H9 (cell line): ENCODE measurements around the gene TJP2. TPM values are rescaled to one million over a fixed set of nuclear protein-coding genes. Genes with fewer than 3 reads are reported as not detected.

ENCODE experiments used
- DNase-seq: peaks from one replicate; pipeline ENCODE4 v3.0.0-alpha.2; 2017
- H2AFZ ChIP-seq: one replicate; pipeline ENCODE4 v1.6.1; 2013; ENCODE audit warnings: mild to moderate bottlenecking, low read length, control low read depth, moderate library complexity
- H2AK5ac ChIP-seq: 2 replicates; pipeline ENCODE4 v1.6.1; 2013; ENCODE audit warnings: low read length, control low read depth, mixed read lengths; ENCODE audit not compliant: insufficient read length
- H2BK120ac ChIP-seq: one replicate; pipeline ENCODE4 v1.6.1; 2013; ENCODE audit warnings: low read depth, mild to moderate bottlenecking, low read length, control low read depth, inconsistent platforms; ENCODE audit not compliant: poor library complexity, severe bottlenecking
- H2BK12ac ChIP-seq: 2 replicates; pipeline ENCODE4 v1.6.1; 2013; ENCODE audit warnings: low read length, control low read depth, mixed read lengths, low read depth; ENCODE audit not compliant: insufficient read length
- H2BK15ac ChIP-seq: 2 replicates; pipeline ENCODE4 v1.6.1; 2013; ENCODE audit warnings: low read depth, low read length, control low read depth
- H2BK20ac ChIP-seq: one replicate; pipeline ENCODE4 v1.6.1; 2013; ENCODE audit warnings: low read depth, mild to moderate bottlenecking, low read length, control low read depth, inconsistent platforms; ENCODE audit not compliant: poor library complexity, severe bottlenecking
- H2BK5ac ChIP-seq: 2 replicates; pipeline ENCODE4 v1.6.1; 2013; ENCODE audit warnings: low read length, control low read depth, mixed read lengths; ENCODE audit not compliant: insufficient read length
- H3K14ac ChIP-seq: 2 replicates; pipeline ENCODE4 v1.6.1; 2013; ENCODE audit warnings: low read length, control low read depth; ENCODE audit not compliant: insufficient read depth
- H3K18ac ChIP-seq: 2 replicates; pipeline ENCODE4 v1.6.1; 2013; ENCODE audit warnings: low read depth, mild to moderate bottlenecking, mixed read lengths, low read length, control low read depth; ENCODE audit not compliant: insufficient read length
- H3K23ac ChIP-seq: 2 replicates; pipeline ENCODE4 v1.6.1; 2013; ENCODE audit warnings: low read length, control low read depth, mixed read lengths, low read depth; ENCODE audit not compliant: insufficient read length
- H3K23me2 ChIP-seq: 2 replicates; pipeline ENCODE4 v1.6.1; 2013; ENCODE audit warnings: low read depth, mild to moderate bottlenecking, mixed read lengths, low read length, control low read depth; ENCODE audit not compliant: insufficient read length, poor library complexity, severe bottlenecking
- H3K27ac ChIP-seq: 2 replicates; pipeline ENCODE4 v1.5.1; 2013; ENCODE audit warnings: low read length, control low read depth, mixed read lengths, low read depth; ENCODE audit not compliant: insufficient read length
- H3K27me3 ChIP-seq: 2 replicates; pipeline ENCODE4 v1.6.1; 2013; ENCODE audit warnings: low read length, control low read depth, inconsistent platforms; ENCODE audit not compliant: insufficient read depth
- H3K4ac ChIP-seq: 2 replicates; pipeline ENCODE4 v1.6.1; 2013; ENCODE audit warnings: low read depth, mild to moderate bottlenecking, control low read depth, inconsistent platforms, low read length, moderate library complexity
- H3K4me1 ChIP-seq: 2 replicates; pipeline ENCODE4 v1.6.1; 2013; ENCODE audit warnings: low read length, control low read depth, inconsistent platforms; ENCODE audit not compliant: insufficient read depth
- H3K4me2 ChIP-seq: 2 replicates; pipeline ENCODE4 v1.6.1; 2013; ENCODE audit warnings: low read length, control low read depth, mixed read lengths; ENCODE audit not compliant: insufficient read length, insufficient read depth
- H3K56ac ChIP-seq: 2 replicates; pipeline ENCODE4 v1.6.1; 2013; ENCODE audit warnings: low read depth, mild to moderate bottlenecking, mixed read lengths, low read length, control low read depth; ENCODE audit not compliant: insufficient read length
- H3K79me1 ChIP-seq: 2 replicates; pipeline ENCODE4 v1.6.1; 2013; ENCODE audit warnings: low read depth, mild to moderate bottlenecking, moderate library complexity, low read length, control low read depth, inconsistent platforms; ENCODE audit not compliant: insufficient read depth, poor library complexity, severe bottlenecking
- H3K79me2 ChIP-seq: 2 replicates; pipeline ENCODE4 v1.6.1; 2013; ENCODE audit warnings: low read length, control low read depth, inconsistent platforms; ENCODE audit not compliant: insufficient read depth
- H3K9ac ChIP-seq: 2 replicates; pipeline ENCODE4 v1.6.1; 2013; ENCODE audit warnings: low read length, control low read depth, mixed read lengths; ENCODE audit not compliant: insufficient read length; ENCODE audit errors: extremely low read depth
- H3K9me3 ChIP-seq: one replicate; pipeline ENCODE4 v1.6.1; 2013; ENCODE audit warnings: low read depth, low read length, inconsistent platforms; ENCODE audit not compliant: control insufficient read depth
- H3T11ph ChIP-seq: one replicate; pipeline ENCODE4 v1.6.1; 2013; ENCODE audit warnings: mild to moderate bottlenecking, low read length, control low read depth, inconsistent platforms
- H4K20me1 ChIP-seq: one replicate; pipeline ENCODE4 v1.6.1; 2013; ENCODE audit not compliant: control insufficient read depth, insufficient read length, insufficient read depth
- H4K5ac ChIP-seq: 2 replicates; pipeline ENCODE4 v1.6.1; 2013; ENCODE audit warnings: low read depth, mild to moderate bottlenecking, mixed read lengths, low read length, control low read depth; ENCODE audit not compliant: insufficient read length
- H4K8ac ChIP-seq: replicated peaks from 2 replicates; pipeline ENCODE4 v1.6.1; 2013; ENCODE audit warnings: low read length, control low read depth, mixed read lengths, low read depth; ENCODE audit not compliant: insufficient read length
- H4K91ac ChIP-seq: 2 replicates; pipeline ENCODE4 v1.6.1; 2013; ENCODE audit warnings: low read depth, mild to moderate bottlenecking, moderate library complexity, mixed read lengths, low read length, control low read depth; ENCODE audit not compliant: insufficient read length
- H3K27ac Mint-ChIP-seq, 3 experiments: 2 replicates in 2 of 3; 3 replicates in 1 of 3; pipeline ENCODE4 v1.8.0; 2020 to 2021; ENCODE audit warnings: mixed read lengths in 3 of 3, mild to moderate bottlenecking in 1 of 3, moderate library complexity in 1 of 3
- H3K27me3 Mint-ChIP-seq: 2 replicates; pipeline ENCODE4 v1.8.0; 2021; ENCODE audit warnings: low read depth, mild to moderate bottlenecking, moderate library complexity, mixed read lengths
- H3K36me3 Mint-ChIP-seq, 3 experiments: 2 replicates in 2 of 3; 3 replicates in 1 of 3; pipeline ENCODE4 v1.8.0; 2020 to 2021; ENCODE audit warnings: low read depth in 3 of 3, mixed read lengths in 3 of 3; ENCODE audit not compliant: insufficient read depth in 1 of 3
- H3K4me1 Mint-ChIP-seq, 2 experiments: 2 replicates each; pipeline ENCODE4 v1.8.0; 2020; ENCODE audit warnings: mixed read lengths in 2 of 2
- H3K4me3 Mint-ChIP-seq, 2 experiments: 2 replicates in 1 of 2; 3 replicates in 1 of 2; pipeline ENCODE4 v1.8.0; 2020 to 2021; ENCODE audit warnings: mild to moderate bottlenecking in 2 of 2, mixed read lengths in 2 of 2, moderate library complexity in 1 of 2
- H3K9me3 Mint-ChIP-seq, 2 experiments: 2 replicates in 1 of 2; 3 replicates in 1 of 2; pipeline ENCODE4 v1.8.0; 2020; ENCODE audit warnings: mild to moderate bottlenecking in 2 of 2, mixed read lengths in 2 of 2, moderate library complexity in 1 of 2
- WGBS: extraction: QIAGEN DNeasy Blood & Tissue Kit; methylation state at CpG from one replicate; pipeline ENCODE4 v1.1.7; 2013; ENCODE audit warnings: missing lambda C conversion rate, low lambda C conversion rate, mixed read lengths; ENCODE audit not compliant: insufficient read length; ENCODE audit errors: extremely low coverage; 5-methylcytosine and 5-hydroxymethylcytosine counted together
- total RNA-seq: library from RNA; stranded (reverse); gene quantifications from 2 replicates; pipeline ENCODE4 v1.2.1, GENCODE V29; 2021
- TF ChIP-seq, protein P1 (sequence below): fragments of 200-600 bp; sonication (generic); conservative IDR thresholded peaks from 3 replicates; pipeline ENCODE4 v1.8.0; 2021; ENCODE audit warnings: antibody characterized with exemption, mild to moderate bottlenecking

Gene TJP2
- total RNA-seq, 1 experiment from 2014 or later = 130 TPM

DNA sequence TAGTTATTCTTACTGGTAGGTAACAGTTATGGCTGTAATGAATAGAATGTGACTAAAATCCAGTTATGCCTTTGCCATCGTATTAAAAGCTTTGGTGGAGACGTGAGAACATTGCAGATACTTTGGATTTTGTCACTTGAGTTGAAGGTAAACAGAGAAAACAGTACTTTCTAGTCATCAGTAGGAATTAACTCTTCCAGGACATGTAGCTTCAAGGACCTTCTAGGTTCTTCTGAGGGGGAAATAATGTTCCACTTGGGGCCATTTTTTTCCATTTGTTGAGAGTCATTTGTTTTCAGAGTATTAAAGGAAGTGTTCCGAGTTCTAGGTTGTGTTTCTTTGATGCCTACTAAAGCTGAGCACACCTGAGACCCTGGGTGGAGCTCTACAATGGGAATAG lies 6.1 kb downstream of the TJP2 start:
- no peaks in the 10 kb centered on the region for H3K27me3 ChIP-seq
- H3K9me3 ChIP-seq = no peaks in the 10 kb centered on the region
- DNase-seq = no peak
- no peak overlapping the region for H2BK12ac ChIP-seq
- peaks cover 7% of the 10 kb centered on the region for H3K79me1 ChIP-seq
- H3K56ac ChIP-seq = no peak overlapping the region
- peaks cover 15% of the 10 kb centered on the region for H3K4me1 ChIP-seq
- Mint-ChIP-seq H3K9me3 (no peaks in the 10 kb centered on the region; a peak in 1 of 5 replicates), H3K4me1 (peaks cover 21 to 40% of the 10 kb centered on the region in 2 experiments), H3K4me3 (no peak overlapping the region), H3K36me3 (peaks cover 2 to 23% (median 14%) of the 10 kb centered on the region in 3 experiments; a peak in 6 of 7 replicates), H3K27ac (no peak overlapping the region), H3K27me3 (no peaks in the 10 kb centered on the region)
- no peak overlapping the region for H3K18ac ChIP-seq
- no peak overlapping the region for H3K14ac ChIP-seq
- no peak overlapping the region for H3K23ac ChIP-seq
- no peaks in the 10 kb centered on the region for H3K23me2 ChIP-seq
- no peak overlapping the region for H4K8ac ChIP-seq
- no peak overlapping the region for H3K4ac ChIP-seq
- no peak overlapping the region for H2AFZ ChIP-seq
- H2BK120ac ChIP-seq = no peak overlapping the region
- WGBS = no CpG with 5 or more reads among the region's 3 CpGs
- H4K5ac ChIP-seq = no peak overlapping the region
- H3T11ph ChIP-seq = no peak overlapping the region
- H3K27ac ChIP-seq = no peak overlapping the region
- peaks cover 14% of the 10 kb centered on the region; the same call in 1 of the 2 replicates for H3K79me2 ChIP-seq
- no peak overlapping the region for H2BK5ac ChIP-seq
- TF ChIP-seq, protein P1, sequence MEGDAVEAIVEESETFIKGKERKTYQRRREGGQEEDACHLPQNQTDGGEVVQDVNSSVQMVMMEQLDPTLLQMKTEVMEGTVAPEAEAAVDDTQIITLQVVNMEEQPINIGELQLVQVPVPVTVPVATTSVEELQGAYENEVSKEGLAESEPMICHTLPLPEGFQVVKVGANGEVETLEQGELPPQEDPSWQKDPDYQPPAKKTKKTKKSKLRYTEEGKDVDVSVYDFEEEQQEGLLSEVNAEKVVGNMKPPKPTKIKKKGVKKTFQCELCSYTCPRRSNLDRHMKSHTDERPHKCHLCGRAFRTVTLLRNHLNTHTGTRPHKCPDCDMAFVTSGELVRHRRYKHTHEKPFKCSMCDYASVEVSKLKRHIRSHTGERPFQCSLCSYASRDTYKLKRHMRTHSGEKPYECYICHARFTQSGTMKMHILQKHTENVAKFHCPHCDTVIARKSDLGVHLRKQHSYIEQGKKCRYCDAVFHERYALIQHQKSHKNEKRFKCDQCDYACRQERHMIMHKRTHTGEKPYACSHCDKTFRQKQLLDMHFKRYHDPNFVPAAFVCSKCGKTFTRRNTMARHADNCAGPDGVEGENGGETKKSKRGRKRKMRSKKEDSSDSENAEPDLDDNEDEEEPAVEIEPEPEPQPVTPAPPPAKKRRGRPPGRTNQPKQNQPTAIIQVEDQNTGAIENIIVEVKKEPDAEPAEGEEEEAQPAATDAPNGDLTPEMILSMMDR = no peak
- no peak overlapping the region for H2AK5ac ChIP-seq
- H4K91ac ChIP-seq = no peak overlapping the region
- H3K9ac ChIP-seq = no peak overlapping the region
- no peaks in the 10 kb centered on the region for H4K20me1 ChIP-seq
- no peak overlapping the region for H2BK15ac ChIP-seq
- no peak overlapping the region for H2BK20ac ChIP-seq
- no peak overlapping the region for H3K4me2 ChIP-seq
